ENCODE results near the gene PVR.

The PVR gene

DNA sequence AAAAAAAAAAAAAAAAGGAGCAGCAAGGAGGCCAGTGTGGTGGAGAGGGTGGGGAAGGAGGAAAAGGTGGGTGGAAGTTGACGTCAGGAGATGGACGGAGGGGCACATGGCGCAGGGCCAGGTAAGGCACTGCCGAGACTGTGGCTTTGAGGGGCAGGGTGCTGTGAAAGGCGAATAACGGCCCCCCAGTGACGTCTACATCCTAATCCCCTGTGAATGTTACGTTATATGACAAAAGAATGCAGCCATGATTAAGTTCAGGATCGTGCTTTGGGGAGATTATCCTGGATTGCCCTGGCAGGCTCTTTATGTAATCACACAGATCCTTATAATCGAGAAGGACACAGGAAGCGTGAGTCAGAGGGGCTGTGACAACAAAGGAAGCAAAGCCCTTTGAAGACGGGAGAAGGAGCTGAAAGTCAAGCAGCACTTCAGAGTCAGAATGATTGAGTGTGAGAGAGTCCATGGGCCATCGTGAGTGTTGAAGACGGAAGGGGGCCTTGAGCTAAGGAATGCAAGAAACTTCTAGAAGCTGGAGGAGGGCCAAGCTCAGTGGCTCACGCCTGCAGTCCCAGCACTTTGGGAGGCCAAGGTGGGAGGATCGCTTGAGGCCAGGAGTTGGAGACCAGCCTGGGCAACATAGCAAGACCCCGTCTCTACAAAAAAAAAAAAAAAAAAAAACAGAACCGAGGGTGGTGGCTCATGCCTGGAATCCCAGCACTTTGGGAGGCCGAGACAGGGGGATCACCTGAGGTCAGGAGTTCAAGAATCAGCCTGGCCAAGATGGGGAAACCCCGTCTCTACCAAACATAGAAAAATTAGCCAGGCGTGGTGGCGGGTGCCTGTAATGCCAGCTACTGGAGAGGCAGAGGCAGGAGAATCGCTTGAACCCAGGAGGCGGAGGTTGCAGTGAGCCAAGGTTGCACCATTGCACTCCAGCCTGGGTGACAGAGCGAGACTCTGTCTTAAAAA is 41.5 kb downstream of the PVR start:
- no peaks in the 10 kb centered on the region for H3K9me3 Mint-ChIP-seq
- H3K27ac Mint-ChIP-seq = no peak overlapping the region
- no peaks in the 10 kb centered on the region for H3K36me3 Mint-ChIP-seq (ENCODE audit: low read depth)
- peaks cover 20% of the 10 kb centered on the region for H3K4me1 Mint-ChIP-seq (ENCODE audit: low read depth)
- peaks cover 15% of the 10 kb centered on the region for H3K27me3 Mint-ChIP-seq (ENCODE audit: low read depth)
- no peak overlapping the region for H3K4me3 Mint-ChIP-seq

GRCh38 chr19:44685877-44686276 is 42.2 kb downstream of the PVR start:
- H3K36me3 Mint-ChIP-seq (ENCODE audit: low read depth) = no peaks in the 10 kb centered on the region
- H3K27me3 Mint-ChIP-seq (ENCODE audit: low read depth) = peaks cover 15% of the 10 kb centered on the region
- no peaks in the 10 kb centered on the region for H3K9me3 Mint-ChIP-seq
- H3K4me3 Mint-ChIP-seq = no peak overlapping the region
- peaks cover 21% of the 10 kb centered on the region for H3K4me1 Mint-ChIP-seq (ENCODE audit: low read depth)
- H3K27ac Mint-ChIP-seq = no peak overlapping the region

DNA sequence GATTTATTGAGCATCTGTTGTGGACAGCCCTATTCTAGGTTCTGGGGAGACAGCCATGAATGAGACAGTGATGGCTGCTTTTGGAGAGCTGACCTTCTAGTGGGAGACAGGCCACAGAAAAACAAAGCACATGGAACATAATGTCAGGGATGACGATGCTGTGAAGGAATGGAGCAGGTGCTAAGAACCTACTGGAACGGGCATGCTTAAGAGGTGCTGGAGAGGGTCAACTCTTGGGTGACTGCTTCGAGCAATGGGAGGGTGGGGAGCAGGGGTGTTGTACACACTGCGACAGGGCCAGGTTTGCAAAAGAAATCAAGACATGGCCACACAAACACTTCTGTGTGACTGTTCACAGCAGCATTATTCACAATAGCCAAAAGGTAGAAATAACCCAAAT is 43.2 kb downstream of the PVR start:
- H3K4me3 Mint-ChIP-seq = no peak overlapping the region
- peaks cover 25% of the 10 kb centered on the region for H3K4me1 Mint-ChIP-seq (ENCODE audit: low read depth)
- no peaks in the 10 kb centered on the region for H3K9me3 Mint-ChIP-seq
- no peak overlapping the region for H3K27ac Mint-ChIP-seq
- no peaks in the 10 kb centered on the region for H3K36me3 Mint-ChIP-seq (ENCODE audit: low read depth)
- H3K27me3 Mint-ChIP-seq (ENCODE audit: low read depth) = peaks cover 15% of the 10 kb centered on the region

DNA sequence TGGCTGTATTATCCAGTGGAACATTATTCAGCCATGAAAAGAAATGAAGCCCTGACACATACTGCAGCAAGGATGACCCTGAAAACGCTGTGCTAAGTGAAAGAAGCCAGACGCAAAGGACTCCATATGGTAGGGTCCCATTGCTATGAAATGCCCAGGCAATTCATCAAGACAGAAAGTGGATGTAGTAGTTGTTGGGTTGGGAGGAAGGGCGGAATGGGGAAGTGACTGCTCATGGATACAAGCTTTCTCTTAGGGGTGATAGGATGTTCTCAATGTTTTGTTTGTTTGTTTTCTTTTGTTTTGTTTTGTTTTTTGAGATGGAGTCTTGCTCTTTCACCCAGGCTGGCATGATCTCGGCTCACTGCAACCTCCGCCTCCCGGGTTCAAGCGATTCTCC is 44.2 kb downstream of the PVR start:
- Mint-ChIP-seq H3K27ac (no peak overlapping the region), H3K36me3 (ENCODE audit: low read depth) (no peaks in the 10 kb centered on the region), H3K4me3 (no peak overlapping the region), H3K27me3 (ENCODE audit: low read depth) (peaks cover 15% of the 10 kb centered on the region), H3K4me1 (ENCODE audit: low read depth) (peaks cover 35% of the 10 kb centered on the region), H3K9me3 (no peaks in the 10 kb centered on the region)

GRCh38 chr19:44689290-44690130 is 45.8 kb downstream of the PVR start:
- H3K4me1 Mint-ChIP-seq (ENCODE audit: low read depth) = peaks cover 38% of the 10 kb centered on the region
- H3K36me3 Mint-ChIP-seq (ENCODE audit: low read depth) = peaks cover 2% of the 10 kb centered on the region
- no peaks in the 10 kb centered on the region for H3K9me3 Mint-ChIP-seq
- H3K27ac Mint-ChIP-seq = peak overlapping the region; percentile 73
- no peak overlapping the region for H3K4me3 Mint-ChIP-seq
- peaks cover 15% of the 10 kb centered on the region for H3K27me3 Mint-ChIP-seq (ENCODE audit: low read depth)

GRCh38 chr19:44690131-44690440 is 46.4 kb downstream of the PVR start:
- Mint-ChIP-seq H3K27ac (peak overlapping the region; percentile 73), H3K27me3 (ENCODE audit: low read depth) (peaks cover 15% of the 10 kb centered on the region), H3K4me3 (no peak overlapping the region), H3K4me1 (ENCODE audit: low read depth) (peaks cover 36% of the 10 kb centered on the region), H3K9me3 (no peaks in the 10 kb centered on the region), H3K36me3 (ENCODE audit: low read depth) (peaks cover 2% of the 10 kb centered on the region)

DNA sequence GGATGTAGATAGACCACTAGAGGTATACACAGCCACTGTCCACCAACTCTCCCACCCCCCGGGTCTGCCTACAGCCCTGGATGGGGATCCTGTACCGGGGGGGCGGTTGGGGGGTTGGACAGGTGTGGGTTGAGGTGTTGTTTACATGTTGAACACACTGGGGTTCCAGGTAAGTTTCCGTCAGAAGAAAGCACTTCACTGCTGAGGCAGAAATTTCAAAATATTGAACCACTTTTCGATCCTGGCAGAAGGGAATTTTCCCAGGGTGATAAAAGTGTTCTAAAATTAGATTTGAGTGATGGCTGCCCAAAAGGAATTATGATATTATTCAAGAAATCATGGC is 48.6 kb downstream of the PVR start:
- peak overlapping the region; percentile 89 for H3K27ac Mint-ChIP-seq

DNA sequence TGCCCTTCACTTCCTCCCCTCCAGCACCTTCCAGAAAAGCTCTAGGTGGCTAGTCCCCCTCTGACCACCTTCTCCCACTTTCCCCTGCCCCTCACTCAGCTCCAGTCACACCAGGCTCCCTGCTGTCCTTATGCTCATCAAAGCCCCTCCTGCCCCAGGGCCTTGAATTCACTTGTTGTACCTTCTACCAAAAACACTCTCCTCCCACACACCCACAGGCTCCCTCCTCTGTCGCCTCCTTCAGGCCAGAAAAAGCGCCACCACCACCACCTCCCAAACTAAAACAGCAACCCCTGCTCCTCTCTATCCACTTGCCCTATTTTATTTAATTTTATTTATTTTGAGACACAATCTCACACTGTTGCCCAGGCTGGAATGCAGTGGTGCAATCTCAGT is 50.5 kb downstream of the PVR start:
- no peaks in the 10 kb centered on the region for H3K9me3 Mint-ChIP-seq
- peak overlapping the region; percentile 52 for H3K27ac Mint-ChIP-seq
- no peak overlapping the region for H3K4me3 Mint-ChIP-seq
- peaks cover 38% of the 10 kb centered on the region for H3K4me1 Mint-ChIP-seq (ENCODE audit: low read depth)
- peaks cover 5% of the 10 kb centered on the region for H3K36me3 Mint-ChIP-seq (ENCODE audit: low read depth)
- H3K27me3 Mint-ChIP-seq (ENCODE audit: low read depth) = peaks cover 11% of the 10 kb centered on the region

More for the DNA sequence above, 48.6 kb downstream of the PVR start:
- H3K9me3 Mint-ChIP-seq = no peaks in the 10 kb centered on the region
- peaks cover 5% of the 10 kb centered on the region for H3K36me3 Mint-ChIP-seq (ENCODE audit: low read depth)
- peaks cover 38% of the 10 kb centered on the region for H3K4me1 Mint-ChIP-seq (ENCODE audit: low read depth)
- peaks cover 15% of the 10 kb centered on the region for H3K27me3 Mint-ChIP-seq (ENCODE audit: low read depth)
- H3K4me3 Mint-ChIP-seq = peak overlapping the region; percentile 78

DNA sequence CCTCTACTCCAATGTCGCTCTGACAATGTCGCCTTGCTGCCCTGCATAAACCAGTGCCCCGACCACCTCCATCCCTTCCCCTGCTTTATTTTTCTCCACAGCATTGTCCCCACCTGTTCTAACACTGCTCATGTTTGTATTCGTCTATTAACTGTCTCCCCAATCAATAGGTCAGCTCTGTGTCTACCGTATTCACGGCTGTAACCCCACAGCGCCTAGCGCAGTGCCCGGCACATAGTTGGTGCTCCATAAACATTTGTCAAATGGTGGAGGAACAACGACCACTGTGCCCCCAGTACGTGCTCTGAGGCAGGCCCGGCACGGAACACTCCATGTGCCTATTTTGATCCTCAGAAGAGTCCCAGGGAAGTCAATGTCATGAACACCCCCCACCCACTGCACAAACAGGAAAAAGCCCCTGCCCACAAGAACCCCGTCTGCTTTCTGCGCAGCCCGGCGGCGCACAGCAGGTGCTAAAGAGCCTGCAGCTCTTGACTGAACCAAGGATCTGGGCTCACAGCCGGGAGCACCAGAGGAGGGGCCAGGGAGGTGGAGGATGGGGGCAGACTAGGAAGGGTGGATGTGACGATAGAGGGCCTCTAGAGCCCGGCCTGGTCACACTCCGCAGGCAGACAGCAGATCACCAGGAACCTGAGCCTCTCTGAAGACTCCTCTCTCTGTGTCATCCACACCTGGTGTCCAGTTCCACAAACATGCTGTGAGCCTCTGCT is 53.4 kb downstream of the PVR start:
- Mint-ChIP-seq H3K27ac (no peak overlapping the region), H3K36me3 (ENCODE audit: low read depth) (peaks cover 5% of the 10 kb centered on the region), H3K9me3 (no peaks in the 10 kb centered on the region), H3K4me1 (ENCODE audit: low read depth) (peaks cover 22% of the 10 kb centered on the region), H3K27me3 (ENCODE audit: low read depth) (peaks cover 10% of the 10 kb centered on the region), H3K4me3 (no peak overlapping the region)

- Mint-ChIP-seq H3K36me3 (ENCODE audit: low read depth) (peaks cover 5% of the 10 kb centered on the region), H3K27ac (no peak overlapping the region), H3K4me3 (no peak overlapping the region), H3K27me3 (ENCODE audit: low read depth) (peaks cover 10% of the 10 kb centered on the region), H3K4me1 (ENCODE audit: low read depth) (peaks cover 17% of the 10 kb centered on the region), H3K9me3 (no peaks in the 10 kb centered on the region)
Observed at GRCh38 chr19:44697670-44698034, 53.9 kb downstream of the PVR start.

- Mint-ChIP-seq H3K27ac (no peak within 1 kb of the TSS), H3K27me3 (ENCODE audit: low read depth) (peaks cover 13% of the 10 kb centered on the region), H3K9me3 (no peaks in the 10 kb centered on the region), H3K36me3 (ENCODE audit: low read depth) (peaks cover 5% of the 10 kb centered on the region), H3K4me1 (ENCODE audit: low read depth) (peaks cover 13% of the 10 kb centered on the region), H3K4me3 (no peak within 1 kb of the TSS)
Observed at GRCh38 chr19:44698492-44699201, 54.9 kb downstream of the PVR start, which contains the start of gene CEACAM16. CEACAM16 (plus strand) TSS chr19:44699151; CDS start chr19:44701457, 2,306 bp downstream.

DNA sequence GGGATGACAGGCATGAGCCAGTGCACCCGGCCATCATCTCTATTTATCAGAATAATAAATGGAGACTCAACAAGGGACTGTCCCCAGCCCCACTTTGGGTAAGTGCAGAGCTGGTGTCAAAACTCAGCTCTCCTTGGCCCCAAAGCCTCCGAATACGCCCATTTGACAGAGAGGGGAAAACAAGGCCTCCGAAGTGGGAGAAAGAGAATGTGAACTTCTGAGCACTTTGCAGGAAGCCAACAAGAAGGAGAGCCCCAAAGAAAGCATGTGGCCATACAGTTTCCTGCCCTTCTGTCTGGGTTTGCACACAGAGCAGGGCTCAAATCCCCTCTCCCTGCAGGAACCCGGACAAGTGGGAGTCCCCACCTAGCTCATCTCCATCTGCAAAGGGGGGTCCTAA is 56.8 kb downstream of the PVR start:
- Mint-ChIP-seq H3K4me3 (no peak overlapping the region), H3K4me1 (ENCODE audit: low read depth) (peaks cover 7% of the 10 kb centered on the region), H3K36me3 (ENCODE audit: low read depth) (peaks cover 4% of the 10 kb centered on the region), H3K9me3 (no peaks in the 10 kb centered on the region), H3K27me3 (ENCODE audit: low read depth) (peaks cover 13% of the 10 kb centered on the region), H3K27ac (no peak overlapping the region)

GRCh38 chr19:44701228-44701627 is 57.5 kb downstream of the PVR start:
- H3K27ac Mint-ChIP-seq = no peak overlapping the region
- H3K36me3 Mint-ChIP-seq (ENCODE audit: low read depth) = peaks cover 4% of the 10 kb centered on the region
- H3K4me1 Mint-ChIP-seq (ENCODE audit: low read depth) = peaks cover 7% of the 10 kb centered on the region
- peaks cover 13% of the 10 kb centered on the region for H3K27me3 Mint-ChIP-seq (ENCODE audit: low read depth)
- no peaks in the 10 kb centered on the region for H3K9me3 Mint-ChIP-seq
- no peak overlapping the region for H3K4me3 Mint-ChIP-seq
